Activated naive CD4-positive, alpha-beta T cell treated with anti-CD3 and anti-CD28 coated beads, Interleukin-2, amount 10 ng/mL, durations not matched to agents 7 days and 5 days (primary cell): ENCODE measurements around the gene FNIP2.
"Not testable (repeated sequence)": the region's sequence is repeated elsewhere in the genome, so short reads cannot be mapped to it uniquely, and the experiment has no call there.

Source experiments
- CTCF ChIA-PET: fragments of 350-600 bp; sonication (Branson Sonifier 250); formaldehyde crosslinking; loops from one replicate; lab custom pipeline; 2021; ENCODE audit warnings: antibody characterized with exemption; lab: Charles Lee
- DNase-seq: peaks from one replicate; pipeline ENCODE4 v3.0.0-alpha.2; 2020
- H3K27ac Mint-ChIP-seq: one replicate; pipeline ENCODE4 v1.8.0; 2021; ENCODE audit warnings: mild to moderate bottlenecking, moderate library complexity, mixed read lengths
- H3K27me3 Mint-ChIP-seq: one replicate; pipeline ENCODE4 v1.8.0; 2021; ENCODE audit warnings: mild to moderate bottlenecking, mixed read lengths
- H3K36me3 Mint-ChIP-seq: one replicate; pipeline ENCODE4 v1.8.0; 2021; ENCODE audit warnings: mixed read lengths
- H3K4me1 Mint-ChIP-seq: one replicate; pipeline ENCODE4 v1.8.0; 2021; ENCODE audit warnings: mixed read lengths
- H3K4me3 Mint-ChIP-seq: one replicate; pipeline ENCODE4 v1.8.0; 2021; ENCODE audit warnings: mild to moderate bottlenecking, moderate library complexity, mixed read lengths
- H3K9me3 Mint-ChIP-seq: one replicate; pipeline ENCODE4 v1.8.0; 2021; ENCODE audit warnings: mixed read lengths

FNIP2 gene

DNA sequence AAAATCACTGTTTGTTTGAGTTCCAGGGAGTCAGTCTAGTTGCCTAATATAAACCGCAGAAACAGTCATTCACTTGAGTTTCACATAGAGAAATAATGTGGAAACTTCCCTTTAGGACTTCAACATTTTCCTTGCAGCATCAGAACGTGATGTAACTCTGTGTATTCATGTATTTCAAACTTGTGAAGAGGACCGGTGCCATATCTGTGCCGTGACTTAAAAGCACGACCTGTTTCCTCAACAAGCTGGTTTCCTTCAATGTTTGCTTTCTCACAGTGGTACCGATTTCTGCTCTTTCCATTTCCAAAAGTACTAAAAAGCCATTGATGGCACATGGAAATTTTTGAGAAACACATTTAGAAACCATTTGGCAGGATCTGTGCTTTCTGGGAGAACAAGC is 167.4 kb downstream of the FNIP2 start:
- no peaks in the 10 kb centered on the region for H3K27me3 Mint-ChIP-seq

DNA sequence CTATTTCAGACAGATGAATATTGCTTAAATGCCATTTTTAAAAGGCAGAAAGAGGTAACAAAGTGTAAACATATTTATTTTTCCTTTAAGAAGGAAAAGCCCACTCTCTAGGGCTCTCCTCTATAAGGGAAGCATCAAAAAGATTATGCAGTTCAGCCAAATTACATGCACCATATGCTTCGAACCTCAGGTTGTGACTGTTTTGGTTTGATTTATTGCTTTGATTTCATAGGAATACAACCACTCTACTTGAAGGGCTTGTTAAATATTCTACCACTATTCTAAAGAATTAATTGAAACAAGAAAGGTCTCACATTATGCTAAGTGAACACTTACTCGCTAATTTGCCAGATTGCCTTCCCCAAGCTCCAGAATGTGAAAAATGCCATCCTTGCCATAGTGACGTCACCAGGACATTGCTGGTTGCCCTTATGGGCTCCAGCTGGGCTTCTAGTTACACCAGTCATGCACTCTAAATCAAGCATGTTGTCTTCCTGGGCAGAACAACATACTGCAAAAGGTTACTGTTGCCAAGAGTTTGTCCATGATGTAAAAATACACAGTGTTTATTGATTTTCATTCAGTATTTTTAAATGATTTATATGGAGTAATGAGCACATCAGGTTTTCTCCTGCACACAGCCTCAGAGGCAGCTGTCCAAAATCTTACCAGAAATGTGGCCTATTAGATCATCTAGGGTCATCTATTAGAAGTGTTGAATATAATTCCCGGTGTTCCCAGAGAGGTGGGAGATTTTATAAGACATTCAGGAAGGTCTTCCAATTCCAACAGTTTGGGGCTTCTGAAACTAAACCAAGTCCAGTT is 169.6 kb downstream of the FNIP2 start:
- Mint-ChIP-seq H3K36me3 (no peaks in the 10 kb centered on the region), H3K4me3 (no peak overlapping the region), H3K27me3 (no peaks in the 10 kb centered on the region), H3K9me3 (no peaks in the 10 kb centered on the region), H3K27ac (no peak overlapping the region), H3K4me1 (no peaks in the 10 kb centered on the region)
- CTCF ChIA-PET: no interaction called here
- no peak for DNase-seq

More for the DNA sequence above, 167.4 kb downstream of the FNIP2 start:
- Mint-ChIP-seq H3K4me3 (no peak overlapping the region), H3K9me3 (no peaks in the 10 kb centered on the region), H3K4me1 (no peaks in the 10 kb centered on the region), H3K27ac (no peak overlapping the region), H3K36me3 (no peaks in the 10 kb centered on the region)
- CTCF ChIA-PET: no interaction called here
- no peak for DNase-seq

DNA sequence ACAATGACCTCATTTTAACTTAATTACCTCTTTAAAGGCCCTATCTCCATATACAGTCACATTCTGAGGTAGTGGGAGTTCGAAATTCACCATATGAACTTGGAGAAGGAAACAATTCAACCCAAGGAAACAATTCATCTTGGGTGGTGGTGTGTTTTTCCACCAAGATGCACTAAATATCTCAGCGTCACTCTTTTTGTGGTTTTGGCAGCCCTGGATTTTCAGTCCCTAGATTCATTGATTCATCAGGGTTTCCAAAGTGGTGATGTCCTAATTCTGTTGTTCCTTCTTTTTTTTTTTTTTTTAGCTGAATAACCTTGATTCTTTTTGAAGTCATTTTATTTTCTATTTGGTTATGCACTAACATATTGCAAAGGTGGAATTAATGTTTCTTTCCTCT is 171.4 kb downstream of the FNIP2 start:
- no peak for DNase-seq
- Mint-ChIP-seq H3K27ac (no peak overlapping the region), H3K27me3 (no peaks in the 10 kb centered on the region), H3K4me1 (no peaks in the 10 kb centered on the region), H3K4me3 (no peak overlapping the region), H3K9me3 (no peaks in the 10 kb centered on the region), H3K36me3 (no peaks in the 10 kb centered on the region)
- CTCF ChIA-PET: interaction anchor here (0.6 kb wide), 1 partner anchor 60 kb away, joined by 3 read pairs; no protein-coding TSS in a partner anchor

DNA sequence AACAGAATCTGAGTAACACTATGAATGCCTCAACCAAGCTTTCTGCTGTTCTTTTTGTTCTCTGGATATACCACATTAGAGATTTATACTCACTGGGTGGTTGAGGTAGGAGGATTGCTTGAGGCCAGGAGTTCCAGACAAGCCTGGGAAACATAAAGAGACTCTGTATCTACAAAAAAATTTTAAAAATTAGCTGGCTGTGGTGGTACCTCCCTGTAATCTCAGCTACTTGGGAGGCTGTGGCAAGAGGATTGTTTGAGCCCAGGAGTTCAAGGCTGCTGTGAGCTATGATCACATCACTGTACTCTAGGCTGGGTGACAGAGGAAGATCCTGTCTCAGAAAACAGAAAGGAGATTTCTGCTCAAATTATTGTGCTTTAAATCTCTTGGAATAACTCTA is 172.5 kb downstream of the FNIP2 start:
- no peaks in the 10 kb centered on the region for H3K4me1 Mint-ChIP-seq
- no peak overlapping the region for H3K27ac Mint-ChIP-seq
- CTCF ChIA-PET: no interaction called here
- no peak for DNase-seq
- no peaks in the 10 kb centered on the region for H3K9me3 Mint-ChIP-seq
- H3K36me3 Mint-ChIP-seq: no peaks in the 10 kb centered on the region
- no peak overlapping the region for H3K4me3 Mint-ChIP-seq
- no peaks in the 10 kb centered on the region for H3K27me3 Mint-ChIP-seq

DNA sequence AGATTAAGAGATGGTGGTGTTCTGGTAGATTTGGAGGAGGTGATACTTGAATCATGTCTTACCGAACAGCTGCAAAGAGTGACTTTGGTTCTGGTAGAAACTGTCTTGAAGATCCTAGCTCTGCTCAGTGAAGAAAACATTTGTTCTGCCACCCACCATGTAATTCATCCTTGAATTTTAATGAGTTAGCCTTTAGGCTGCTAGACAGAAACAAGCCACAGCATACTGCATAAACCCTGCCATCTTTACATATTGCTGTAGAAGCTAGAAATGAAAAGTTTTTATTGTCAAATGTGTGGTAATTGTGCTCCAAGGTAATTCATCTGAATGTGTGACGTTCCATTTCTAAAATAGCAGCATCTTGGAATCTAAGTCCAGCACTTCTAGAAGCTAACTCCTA is 173.1 kb downstream of the FNIP2 start:
- Mint-ChIP-seq H3K36me3 (no peaks in the 10 kb centered on the region), H3K27me3 (no peaks in the 10 kb centered on the region), H3K4me3 (no peak overlapping the region), H3K4me1 (no peaks in the 10 kb centered on the region), H3K27ac (no peak overlapping the region), H3K9me3 (no peaks in the 10 kb centered on the region)
- CTCF ChIA-PET: no interaction called here
- DNase-seq: no peak

DNA sequence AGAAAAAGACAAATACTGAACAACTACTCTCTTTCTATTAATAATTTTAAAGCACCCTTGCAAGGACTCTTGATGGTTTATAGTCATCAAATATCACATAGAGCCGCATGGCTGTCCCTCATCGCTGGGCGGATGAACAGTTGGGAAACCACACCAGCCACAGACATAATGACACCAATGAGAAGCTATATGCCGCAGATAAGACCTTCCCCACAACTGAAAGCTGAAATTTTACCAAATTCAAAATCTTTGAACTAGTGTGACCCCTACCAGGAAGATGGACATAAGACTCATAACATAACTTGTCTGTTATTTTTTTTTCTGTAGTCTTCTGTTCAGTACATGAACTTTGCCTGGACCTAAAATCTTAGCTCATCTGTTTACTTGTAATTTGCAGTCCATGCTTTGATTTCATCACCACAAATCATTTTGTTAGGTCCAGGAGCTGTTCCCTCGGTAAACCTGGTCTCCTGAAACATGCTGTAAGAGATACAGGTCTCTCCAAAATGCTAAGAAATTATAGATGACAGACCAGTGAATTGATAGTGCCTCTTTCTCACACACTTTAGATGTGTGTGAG is 176.8 kb downstream of the FNIP2 start:
- CTCF ChIA-PET: no interaction called here
- Mint-ChIP-seq H3K4me1 (no peaks in the 10 kb centered on the region), H3K36me3 (no peaks in the 10 kb centered on the region)

DNA sequence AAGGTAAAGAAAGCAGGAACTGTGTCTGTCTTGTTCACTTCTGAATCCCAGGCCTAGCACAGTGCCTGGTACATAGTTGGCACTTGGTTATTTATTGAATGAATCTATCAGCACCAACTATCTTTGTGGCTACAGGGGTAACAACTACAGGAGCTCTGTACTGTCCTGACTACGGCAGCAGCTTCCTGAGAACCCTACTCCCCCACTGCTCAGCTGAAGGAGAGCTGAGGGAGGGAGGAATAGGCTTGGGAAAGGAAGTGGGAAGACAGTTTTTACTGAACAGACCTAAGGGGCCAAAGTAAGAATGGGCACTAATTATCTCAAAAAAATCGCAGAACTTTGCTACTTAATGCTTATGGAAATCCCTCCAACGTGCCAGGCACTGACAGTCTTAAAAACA is 178.0 kb downstream of the FNIP2 start:
- H3K36me3 Mint-ChIP-seq: no peaks in the 10 kb centered on the region

More for the DNA sequence above, 176.8 kb downstream of the FNIP2 start:
- DNase-seq: no peak
- Mint-ChIP-seq H3K9me3 (no peaks in the 10 kb centered on the region), H3K27me3 (no peaks in the 10 kb centered on the region), H3K4me3 (no peak overlapping the region), H3K27ac (no peak overlapping the region)

DNA sequence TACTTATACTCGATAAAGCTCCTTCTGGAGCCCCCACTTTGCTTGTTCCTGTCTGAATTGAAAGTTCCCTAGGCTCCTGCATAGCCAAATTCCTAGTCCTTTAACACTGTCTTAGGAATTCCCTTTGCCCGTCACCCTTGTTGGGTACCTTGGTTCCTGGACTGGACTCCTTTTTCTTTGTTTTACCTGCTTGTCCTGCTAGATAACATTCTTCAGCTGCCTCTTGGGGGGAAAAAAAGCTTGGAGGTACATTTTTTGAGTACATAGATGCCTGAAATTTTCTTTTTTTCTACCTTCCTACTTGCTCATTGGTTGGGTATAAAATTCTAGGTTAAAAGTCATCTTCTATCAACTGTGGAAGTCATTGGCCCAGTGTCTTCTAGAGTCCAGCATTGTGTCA is 179.2 kb downstream of the FNIP2 start:
- DNase-seq: no peak
- Mint-ChIP-seq H3K9me3 (peaks cover 15% of the 10 kb centered on the region), H3K27me3 (peaks cover 3% of the 10 kb centered on the region), H3K4me3 (no peak overlapping the region), H3K36me3 (no peaks in the 10 kb centered on the region), H3K4me1 (no peaks in the 10 kb centered on the region), H3K27ac (no peak overlapping the region)
- CTCF ChIA-PET: no interaction called here

More for the DNA sequence above, 178.0 kb downstream of the FNIP2 start:
- DNase-seq: no peak
- CTCF ChIA-PET: no interaction called here
- H3K9me3 Mint-ChIP-seq: peaks cover 5% of the 10 kb centered on the region
- H3K27me3 Mint-ChIP-seq: no peaks in the 10 kb centered on the region
- H3K4me3 Mint-ChIP-seq: no peak overlapping the region
- no peak overlapping the region for H3K27ac Mint-ChIP-seq
- no peaks in the 10 kb centered on the region for H3K4me1 Mint-ChIP-seq

DNA sequence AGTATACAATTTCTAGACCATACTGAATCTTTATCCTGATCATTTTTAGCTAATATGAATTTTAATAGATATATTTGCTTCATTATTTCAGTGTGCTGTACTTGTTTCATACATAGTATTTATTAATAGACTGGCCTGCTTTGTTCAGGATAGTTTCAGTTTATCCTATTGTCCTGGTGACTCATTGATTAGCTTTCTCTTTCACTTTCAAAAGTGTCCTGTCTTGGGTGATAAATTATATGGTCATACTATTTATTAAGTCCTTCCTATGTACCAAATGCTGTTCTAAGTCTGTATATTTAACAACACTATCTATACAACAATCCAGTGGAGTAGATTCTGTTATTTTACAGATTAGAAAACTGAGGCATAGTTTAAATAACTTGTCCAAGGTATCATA is 180.3 kb downstream of the FNIP2 start:
- H3K27ac Mint-ChIP-seq: no peak overlapping the region
- CTCF ChIA-PET: no interaction called here
- no peak for DNase-seq

DNA sequence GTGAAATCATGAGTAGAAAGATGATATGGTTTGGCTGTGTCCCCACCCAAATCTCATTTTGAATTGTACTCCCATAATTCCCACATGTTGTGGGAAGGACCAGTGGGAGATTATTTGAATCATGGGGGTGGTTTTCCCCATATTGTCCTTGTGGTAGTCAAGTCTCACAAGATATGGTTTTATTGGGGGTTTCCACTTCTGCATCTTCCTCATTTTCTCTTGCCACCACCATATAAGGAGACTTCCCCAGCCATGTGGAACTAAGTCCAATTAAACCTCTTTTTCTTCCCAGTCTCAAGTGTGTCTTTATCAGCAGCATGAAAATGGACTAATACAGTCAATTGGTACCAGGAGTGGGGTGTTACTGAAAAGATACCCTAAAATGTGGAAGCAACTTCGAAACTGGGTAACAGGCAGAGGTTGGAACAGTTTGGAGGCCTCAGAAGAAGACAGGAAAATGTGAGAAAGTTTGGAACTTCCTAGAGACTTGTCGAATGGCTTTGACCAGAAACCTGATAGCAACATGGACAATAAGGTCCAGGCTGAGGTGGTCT is 183.5 kb downstream of the FNIP2 start:
- H3K4me3 Mint-ChIP-seq, H3K36me3 Mint-ChIP-seq, DNase-seq, H3K4me1 Mint-ChIP-seq, CTCF ChIA-PET, H3K27ac Mint-ChIP-seq, H3K27me3 Mint-ChIP-seq: not testable (repeated sequence)
- H3K9me3 Mint-ChIP-seq: peaks cover 19% of the 10 kb centered on the region

More for the DNA sequence above, 180.3 kb downstream of the FNIP2 start:
- Mint-ChIP-seq H3K27me3 (peaks cover 3% of the 10 kb centered on the region), H3K4me3 (no peak overlapping the region), H3K36me3 (no peaks in the 10 kb centered on the region), H3K4me1 (no peaks in the 10 kb centered on the region), H3K9me3 (peaks cover 17% of the 10 kb centered on the region)

DNA sequence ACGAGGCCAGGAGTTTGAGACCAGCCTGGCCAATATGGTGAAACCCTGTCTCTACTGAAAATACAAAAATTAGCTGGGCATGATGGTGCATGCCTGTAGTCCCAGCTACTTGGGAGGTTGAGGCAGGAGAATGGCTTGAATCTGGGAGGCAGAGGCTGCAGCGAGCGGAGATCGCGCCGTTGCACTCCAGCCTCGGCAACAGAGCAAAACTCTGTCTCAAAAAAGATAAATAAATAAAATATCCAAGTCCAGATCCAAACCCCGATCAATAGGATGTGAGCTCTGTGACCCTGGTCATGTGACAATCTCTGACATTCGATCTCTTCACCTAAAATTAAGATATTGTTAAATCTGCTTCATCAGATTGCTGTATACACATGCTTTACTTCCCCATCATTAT is 187.5 kb downstream of the FNIP2 start:
- H3K4me1 Mint-ChIP-seq, H3K4me3 Mint-ChIP-seq, CTCF ChIA-PET, H3K27me3 Mint-ChIP-seq, H3K36me3 Mint-ChIP-seq, DNase-seq, H3K27ac Mint-ChIP-seq: not testable (repeated sequence)
- H3K9me3 Mint-ChIP-seq: peaks cover 18% of the 10 kb centered on the region

DNA sequence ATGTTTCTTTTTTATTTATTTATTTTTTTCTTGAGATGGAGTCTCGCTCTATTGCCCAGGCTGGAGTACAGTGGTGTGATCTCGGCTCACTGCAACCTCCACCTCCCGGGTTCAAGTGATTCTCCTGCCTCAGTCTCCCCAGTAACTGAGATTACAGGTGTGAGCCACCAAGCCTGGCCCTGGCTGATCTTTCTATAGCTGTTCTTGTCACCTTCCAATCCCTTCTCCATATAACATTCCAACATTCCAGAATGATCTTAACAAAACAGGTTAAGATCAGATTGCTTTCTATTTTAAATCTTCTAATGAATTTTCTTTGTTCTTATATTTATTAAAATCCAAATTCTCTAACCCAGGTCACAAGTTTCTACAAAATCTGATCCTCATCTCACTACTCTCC is 188.1 kb downstream of the FNIP2 start:
- CTCF ChIA-PET, H3K27me3 Mint-ChIP-seq, H3K36me3 Mint-ChIP-seq, H3K27ac Mint-ChIP-seq, H3K4me1 Mint-ChIP-seq, H3K4me3 Mint-ChIP-seq, DNase-seq: not testable (repeated sequence)
- peaks cover 14% of the 10 kb centered on the region for H3K9me3 Mint-ChIP-seq
